SU-DHL-6 (cell line): ENCODE measurements around the gene MANEAL.

Experiments
- H2AFZ ChIP-seq: fragments of 200-600 bp; sonication (generic); 2 replicates; pipeline ENCODE4 v1.6.1; 2014; ENCODE audit warnings: low read depth, mild to moderate bottlenecking, moderate library complexity, mixed read lengths, antibody characterized with exemption, low read length; ENCODE audit not compliant: severe bottlenecking
- H3F3A ChIP-seq: fragments of 200-600 bp; shearing (Covaris generic); 2 replicates; pipeline ENCODE4 v1.6.0; 2016; ENCODE audit warnings: antibody characterized with exemption, mild to moderate bottlenecking; ENCODE audit not compliant: insufficient read depth
- H3K27ac ChIP-seq: fragments of 200-600 bp; sonication (generic); 2 replicates; pipeline ENCODE4 v1.5.1; 2016; ENCODE audit warnings: low read depth, mild to moderate bottlenecking, low read length, moderate library complexity, mixed read lengths
- H3K27me3 ChIP-seq: fragments of 200-600 bp; sonication (generic), shearing (Covaris generic); 2 replicates; pipeline ENCODE4 v1.6.0; 2014; ENCODE audit warnings: mild to moderate bottlenecking, low read length
- H3K36me3 ChIP-seq: fragments of 200-600 bp; sonication (generic); 2 replicates; pipeline ENCODE4 v1.6.1; 2014; ENCODE audit warnings: mild to moderate bottlenecking, low read length, mixed read lengths
- H3K4me2 ChIP-seq: fragments of 300-600, 200-600 bp; shearing (Covaris generic), sonication (generic); 2 replicates; pipeline ENCODE4 v1.6.0; 2014; ENCODE audit warnings: low read length, low read depth, mild to moderate bottlenecking; ENCODE audit not compliant: poor library complexity, severe bottlenecking
- H3K4me3 ChIP-seq: fragments of 200-600 bp; sonication (generic); 2 replicates; pipeline ENCODE4 v1.5.1; 2014; ENCODE audit warnings: antibody characterized with exemption, low read length, mild to moderate bottlenecking, mixed read lengths; ENCODE audit not compliant: insufficient read depth, poor library complexity, severe bottlenecking
- H3K79me2 ChIP-seq: fragments of 200-600 bp; sonication (generic); 2 replicates; pipeline ENCODE4 v1.6.1; 2014; ENCODE audit warnings: mild to moderate bottlenecking, low read length, moderate library complexity; ENCODE audit not compliant: insufficient read depth
- H3K9ac ChIP-seq: fragments of 200-600 bp; sonication (generic); 2 replicates; pipeline ENCODE4 v1.7.0; 2014; ENCODE audit warnings: mild to moderate bottlenecking, low read length
- H3K9me2 ChIP-seq: fragments of 200-600 bp; sonication (generic); replicated peaks from 2 replicates; pipeline ENCODE4 v1.6.1; 2014; ENCODE audit warnings: low read length; ENCODE audit not compliant: insufficient read depth
- H3K9me3 ChIP-seq: fragments of 200-600 bp; sonication (generic); 2 replicates; pipeline ENCODE4 v1.6.1; 2014; ENCODE audit warnings: low read length, mixed read lengths; ENCODE audit not compliant: insufficient read depth
- H4K20me1 ChIP-seq: fragments of 200-600 bp; sonication (generic); 2 replicates; pipeline ENCODE4 v1.6.1; 2014; ENCODE audit warnings: low read depth, mild to moderate bottlenecking, antibody characterized with exemption, low read length, moderate library complexity, mixed read lengths
- CTCF ChIP-seq: fragments of 200-600 bp; sonication (generic); IDR thresholded peaks from one replicate; pipeline ENCODE4 v1.5.1; 2017; ENCODE audit warnings: antibody characterized with exemption, mild to moderate bottlenecking, low read length, moderate library complexity; ENCODE audit not compliant: insufficient read depth, poor library complexity, severe bottlenecking
- EZH2phosphoT487 ChIP-seq: fragments of 200-600 bp; sonication (generic), shearing (Covaris generic); conservative IDR thresholded peaks from 2 replicates; pipeline ENCODE4 v1.6.1; 2018; ENCODE audit warnings: mild to moderate bottlenecking, antibody characterized with exemption, low read length, moderate library complexity, mixed read lengths

MANEAL gene

GRCh38 chr1:37831109-37831508 lies 37.5 kb downstream of the MANEAL start:
- Histone ChIP-seq H3K27me3 (no peaks in the 10 kb centered on the region), H3K79me2 (no peaks in the 10 kb centered on the region), H4K20me1 (no peaks in the 10 kb centered on the region), H3K36me3 (peaks cover 9% of the 10 kb centered on the region; the same call in 1 of the 2 replicates), H2AFZ (no peak overlapping the region), H3K9me2 (no peaks in the 10 kb centered on the region), H3F3A (no peaks in the 10 kb centered on the region), H3K4me2 (no peak overlapping the region), H3K4me3 (no peak overlapping the region), H3K27ac (no peak overlapping the region), H3K9ac (no peak overlapping the region), H3K9me3 (no peaks in the 10 kb centered on the region)
- TF ChIP-seq CTCF = no peak
- TF ChIP-seq EZH2phosphoT487 = no peak

GRCh38 chr1:37831809-37832208 lies 38.2 kb downstream of the MANEAL start:
- H2AFZ ChIP-seq = no peak overlapping the region
- TF ChIP-seq EZH2phosphoT487 (no peak), CTCF (no peak)
- H3K27ac ChIP-seq = no peak overlapping the region
- no peak overlapping the region for H3K4me3 ChIP-seq
- no peak overlapping the region for H3K9ac ChIP-seq
- H3K9me2 ChIP-seq = no peaks in the 10 kb centered on the region
- H3K27me3 ChIP-seq = no peaks in the 10 kb centered on the region
- H3K4me2 ChIP-seq = no peak overlapping the region
- no peaks in the 10 kb centered on the region for H4K20me1 ChIP-seq
- H3K9me3 ChIP-seq = no peaks in the 10 kb centered on the region
- H3F3A ChIP-seq = no peaks in the 10 kb centered on the region
- no peaks in the 10 kb centered on the region for H3K79me2 ChIP-seq
- H3K36me3 ChIP-seq = peaks cover 9% of the 10 kb centered on the region; the same call in 1 of the 2 replicates

- H3K9me3 ChIP-seq = no peaks in the 10 kb centered on the region
- no peak for TF ChIP-seq CTCF
Observed at GRCh38 chr1:37836788-37837187, 43.1 kb downstream of the MANEAL start.

More at GRCh38 chr1:37836788-37837187, 43.1 kb downstream of the MANEAL start:
- H3K36me3 ChIP-seq = peaks cover 6% of the 10 kb centered on the region; the same call in 1 of the 2 replicates
- no peaks in the 10 kb centered on the region for H4K20me1 ChIP-seq
- H3K27ac ChIP-seq = no peak overlapping the region
- H3K4me3 ChIP-seq = no peak overlapping the region
- H3K9ac ChIP-seq = no peak overlapping the region
- H3K27me3 ChIP-seq = no peaks in the 10 kb centered on the region
- H3K79me2 ChIP-seq = no peaks in the 10 kb centered on the region; the same call in 1 of the 2 replicates
- H3K9me2 ChIP-seq = no peaks in the 10 kb centered on the region
- no peak overlapping the region for H3K4me2 ChIP-seq
- H2AFZ ChIP-seq = no peak overlapping the region
- H3F3A ChIP-seq = no peaks in the 10 kb centered on the region
